Germinal center (tissue), 1 donor: ENCODE measurements around the gene TP63.
"Not testable (repeated sequence)": the region's sequence is repeated elsewhere in the genome, so short reads cannot be mapped to it uniquely, and the experiment has no call there.

ENCODE experiments used
- DNase-seq: peaks from one replicate; pipeline ENCODE4 v3.0.0; 2012; ENCODE audit warnings: mixed read lengths, low spot score

Gene TP63

GRCh38 chr3:189726277-189726676 lies 95.1 kb downstream of the TP63 start:
- no peak for DNase-seq

GRCh38 chr3:189727158-189727557 lies 96.0 kb downstream of the TP63 start:
- no peak for DNase-seq

- no peak for DNase-seq
Observed at GRCh38 chr3:189727898-189728297, 96.7 kb downstream of the TP63 start.

GRCh38 chr3:189728915-189729314 lies 97.7 kb downstream of the TP63 start:
- no peak for DNase-seq

- DNase-seq, result no peak
Observed at GRCh38 chr3:189734061-189734460, 102.9 kb downstream of the TP63 start.

- DNase-seq, result no peak
Observed at GRCh38 chr3:189735913-189736312, 104.7 kb downstream of the TP63 start.

- DNase-seq, result no peak
Observed at GRCh38 chr3:189737071-189737470, 105.9 kb downstream of the TP63 start.

GRCh38 chr3:189737619-189738018 lies 106.4 kb downstream of the TP63 start:
- DNase-seq, result no peak

GRCh38 chr3:189739378-189739777 lies 108.2 kb downstream of the TP63 start:
- no peak for DNase-seq

GRCh38 chr3:189740156-189740555 lies 109.0 kb downstream of the TP63 start:
- no peak for DNase-seq

- no peak for DNase-seq
Observed at GRCh38 chr3:189744235-189744634, 113.0 kb downstream of the TP63 start.

GRCh38 chr3:189745622-189746021 lies 114.4 kb downstream of the TP63 start:
- DNase-seq, result no peak

GRCh38 chr3:189748046-189748445 lies 116.9 kb downstream of the TP63 start:
- DNase-seq, result no peak

- not testable (repeated sequence) for DNase-seq
Observed at GRCh38 chr3:189750972-189751371, 119.8 kb downstream of the TP63 start.

GRCh38 chr3:189754356-189754755 lies 123.2 kb downstream of the TP63 start:
- DNase-seq, result no peak

GRCh38 chr3:189756582-189757078 lies 125.4 kb downstream of the TP63 start:
- DNase-seq, result no peak

- no peak for DNase-seq
Observed at GRCh38 chr3:189758186-189758585, 127.0 kb downstream of the TP63 start.

- no peak for DNase-seq
Observed at GRCh38 chr3:189766416-189766815, 135.2 kb downstream of the TP63 start.

- no peak for DNase-seq
Observed at GRCh38 chr3:189771842-189772450, 140.8 kb downstream of the TP63 start.

GRCh38 chr3:189772584-189772983 lies 141.4 kb downstream of the TP63 start:
- DNase-seq, result no peak

- DNase-seq, result no peak
Observed at GRCh38 chr3:189773056-189773455, 141.9 kb downstream of the TP63 start.

GRCh38 chr3:189776149-189776824 lies 145.1 kb downstream of the TP63 start:
- no peak for DNase-seq

- DNase-seq, result no peak
Observed at GRCh38 chr3:189778340-189778950, 147.3 kb downstream of the TP63 start.
